Activated CD4-positive, alpha-beta T cell treated with anti-CD3 and anti-CD28 coated beads for 36 hours (primary cell): Measurements from ENCODE around the gene HM13. TPM values are rescaled to one million over a fixed set of nuclear protein-coding genes. Genes with fewer than 3 reads are reported as not detected.
"Not testable (repeated sequence)": the region's sequence is repeated elsewhere in the genome, so short reads cannot be mapped to it uniquely, and the experiment has no call there.

Experiments
- ATAC-seq: fragments of 200-7000 bp; cut with Tn5 transposase; one replicate; pipeline ENCODE4 v1.10.0; 2021; ENCODE audit warnings: mild to moderate bottlenecking, moderate library complexity
- CTCF ChIA-PET: fragments of 350-600 bp; sonication (Branson Sonifier 250); formaldehyde crosslinking; loops from one replicate; lab custom pipeline; 2021; ENCODE audit warnings: antibody characterized with exemption; lab: Charles Lee
- POLR2A ChIA-PET: fragments of 350-600 bp; sonication (Branson Sonifier 250); formaldehyde crosslinking; loops from one replicate; lab custom pipeline; 2021; ENCODE audit warnings: antibody characterized with exemption, inconsistent platforms; lab: Charles Lee
- DNase-seq: peaks from one replicate; pipeline ENCODE4 v3.0.0-alpha.2; 2020
- H3K27ac Mint-ChIP-seq: one replicate; pipeline ENCODE4 v1.8.0; 2021; ENCODE audit warnings: mixed read lengths
- H3K27me3 Mint-ChIP-seq: one replicate; pipeline ENCODE4 v1.8.0; 2021; ENCODE audit warnings: mixed read lengths
- H3K36me3 Mint-ChIP-seq: one replicate; pipeline ENCODE4 v1.8.0; 2021; ENCODE audit warnings: low read depth, mixed read lengths
- H3K4me1 Mint-ChIP-seq: one replicate; pipeline ENCODE4 v1.8.0; 2021; ENCODE audit warnings: mixed read lengths
- H3K4me3 Mint-ChIP-seq: one replicate; pipeline ENCODE4 v1.8.0; 2021; ENCODE audit warnings: mild to moderate bottlenecking, moderate library complexity, mixed read lengths
- H3K9me3 Mint-ChIP-seq: one replicate; pipeline ENCODE4 v1.8.0; 2021; ENCODE audit warnings: low read depth, mixed read lengths
- intact Hi-C, 2 experiments: fragments of 100-400 bp; cut with DNase I in 1 of 2; cut with micrococcal nuclease in 1 of 2; formaldehyde crosslinking; loops; one replicate each; pipeline versions ENCODE4 v1.14.2 to v1.15.1; 2022 to 2024; cut with DNase I, micrococcal nuclease
- total RNA-seq, 2 experiments: library from RNA; stranded (reverse); gene quantifications; one replicate each; pipeline ENCODE4 v1.2.3, GENCODE V29; 2021

HM13 gene
- total RNA-seq, 2 experiments from 2014 or later, result 108 to 111 TPM

DNA sequence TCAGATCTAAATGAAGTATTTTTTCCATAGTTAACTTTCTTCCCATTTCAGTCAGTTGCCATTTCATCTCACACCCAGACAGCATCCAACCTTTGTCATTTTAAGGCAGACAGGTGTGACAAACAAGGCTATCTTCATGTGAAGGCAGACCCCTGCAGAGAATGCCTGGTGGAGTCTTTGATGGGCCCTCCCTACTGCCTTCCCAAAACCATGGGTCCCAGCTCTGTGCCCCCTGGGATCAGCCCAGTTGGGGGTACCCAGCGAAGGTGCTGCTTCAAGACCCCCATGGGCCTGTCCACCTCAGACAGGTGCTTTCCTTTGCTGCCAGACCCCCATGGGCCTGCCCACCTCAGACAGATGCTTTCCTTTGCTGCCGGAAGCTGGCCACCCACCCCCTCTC, 62.5 kb downstream of the HM13 start:
- H3K9me3 Mint-ChIP-seq, result peaks cover 2% of the 10 kb centered on the region
- H3K4me3 Mint-ChIP-seq, result no peak overlapping the region
- no peak for DNase-seq
- no peaks in the 10 kb centered on the region for H3K27me3 Mint-ChIP-seq
- no peak for ATAC-seq
- intact Hi-C loops, result no loop called here
- CTCF ChIA-PET, result interaction anchor here (31.0 kb wide), 1 partner anchor 32 kb away, joined by 712 read pairs; the partner anchor contains the start of gene ID1
- H3K4me1 Mint-ChIP-seq, result peaks cover 21% of the 10 kb centered on the region
- H3K36me3 Mint-ChIP-seq, result peaks cover 2% of the 10 kb centered on the region
- no peak overlapping the region for H3K27ac Mint-ChIP-seq
- POLR2A ChIA-PET, result no interaction called here

DNA sequence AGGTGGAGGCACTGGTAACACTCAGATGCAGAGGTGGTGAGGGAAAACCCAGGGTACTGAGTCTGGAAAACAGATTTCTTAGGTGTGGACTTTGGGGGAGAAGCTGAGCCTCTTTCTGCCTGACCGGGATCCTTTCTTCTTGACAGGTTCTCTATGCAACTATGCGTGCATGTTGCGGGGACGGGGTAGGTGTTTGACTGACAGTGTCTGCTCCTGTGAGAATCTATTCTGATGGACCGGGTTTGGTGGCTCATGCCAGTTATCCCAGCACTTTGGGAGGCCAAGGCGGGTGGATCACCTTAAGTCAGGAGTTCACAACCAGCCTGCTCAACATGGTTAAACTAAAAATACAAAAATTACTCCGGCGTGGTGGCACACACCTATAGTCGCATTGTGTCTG, 63.0 kb downstream of the HM13 start:
- Mint-ChIP-seq H3K27ac (no peak overlapping the region), H3K27me3 (no peaks in the 10 kb centered on the region), H3K4me1 (peaks cover 18% of the 10 kb centered on the region), H3K36me3 (peaks cover 2% of the 10 kb centered on the region), H3K9me3 (peaks cover 2% of the 10 kb centered on the region), H3K4me3 (no peak overlapping the region)
- intact Hi-C loops, result no loop called here
- ChIA-PET POLR2A (no interaction called here), CTCF (interaction anchor here (1.6 to 31.0 kb wide), 2 partner anchors 10 to 31 kb away, joined by 8 to 712 read pairs; partner anchors contain the start of gene ID1)
- DNase-seq, result no peak
- no peak for ATAC-seq

DNA sequence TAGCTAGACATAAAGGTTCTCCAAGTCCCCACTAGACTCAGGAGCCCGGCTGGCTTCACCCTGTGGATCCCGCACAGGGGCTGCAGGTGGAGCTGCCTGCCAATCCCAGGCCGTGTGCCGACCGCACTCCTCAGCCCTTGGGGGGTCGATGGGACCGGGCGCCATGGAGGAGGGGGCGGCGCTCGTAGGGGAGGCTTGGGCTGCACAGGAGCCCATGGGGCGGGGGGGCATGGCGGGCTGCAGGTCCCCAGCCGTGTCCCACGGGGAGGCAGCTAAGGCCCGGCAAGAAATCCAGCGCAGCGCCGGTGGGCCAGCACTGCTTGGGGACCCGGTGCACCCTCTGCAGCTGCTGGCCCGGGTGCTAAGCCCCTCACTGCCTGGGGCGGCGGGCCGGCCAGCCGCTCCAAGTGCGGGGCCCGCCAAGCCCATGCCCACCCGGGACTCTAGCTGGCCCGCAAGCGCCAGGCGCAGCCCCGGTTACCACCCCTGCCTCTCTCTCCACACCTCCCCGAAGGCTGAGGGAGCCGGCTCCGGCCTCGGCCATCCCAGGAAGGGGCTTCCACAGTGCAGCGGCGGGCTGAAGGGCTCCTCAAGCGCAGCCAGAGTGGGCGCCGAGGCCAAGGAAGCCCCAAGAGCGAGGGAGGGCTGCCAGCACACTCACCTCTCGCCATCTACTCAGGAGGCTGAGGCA, 64.4 kb downstream of the HM13 start:
- Mint-ChIP-seq H3K4me1 (peaks cover 12% of the 10 kb centered on the region), H3K27ac (no peak overlapping the region), H3K36me3 (peaks cover 2% of the 10 kb centered on the region), H3K4me3 (no peak overlapping the region), H3K27me3 (no peaks in the 10 kb centered on the region), H3K9me3 (peaks cover 2% of the 10 kb centered on the region)
- POLR2A ChIA-PET, result interaction anchor here (0.8 to 1.0 kb wide), 3 partner anchors 10 to 26 kb away, joined by 3 read pairs; partner anchors contain the start of gene ID1
- no peak for DNase-seq
- ATAC-seq, result no peak
- CTCF ChIA-PET, result interaction anchor here (0.6 to 31.0 kb wide), 5 partner anchors 9 to 30 kb away, joined by 3 to 712 read pairs (median 6); partner anchors contain the start of gene ID1
- intact Hi-C loops, result no loop called here

DNA sequence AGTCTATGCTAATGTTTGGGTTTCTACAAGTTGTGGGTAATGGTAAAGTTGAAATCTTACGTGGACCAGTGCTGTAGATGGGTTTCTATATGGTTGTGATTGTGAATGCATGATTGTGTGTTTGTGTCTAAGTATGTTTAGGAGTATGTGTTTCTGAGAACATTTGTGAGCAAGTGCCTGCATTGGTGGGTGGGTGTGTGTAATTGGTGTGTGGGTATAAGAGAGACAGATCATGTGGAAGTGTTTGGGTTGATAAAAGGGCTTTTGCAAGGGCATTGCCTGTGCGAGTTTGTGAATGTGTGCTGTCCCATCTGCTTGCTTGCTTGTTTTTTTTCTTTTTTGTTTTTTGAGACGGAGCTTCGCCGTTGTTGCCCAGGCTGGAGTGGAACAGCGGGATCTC, 65.0 kb downstream of the HM13 start:
- no peaks in the 10 kb centered on the region for H3K27me3 Mint-ChIP-seq
- ATAC-seq (no peak), DNase-seq (no peak)
- CTCF ChIA-PET, result interaction anchor here (31.0 kb wide), 1 partner anchor 29 kb away, joined by 712 read pairs; the partner anchor contains the start of gene ID1
- no peak overlapping the region for H3K27ac Mint-ChIP-seq
- H3K4me3 Mint-ChIP-seq, result no peak overlapping the region
- no peaks in the 10 kb centered on the region for H3K36me3 Mint-ChIP-seq
- peaks cover 2% of the 10 kb centered on the region for H3K9me3 Mint-ChIP-seq
- POLR2A ChIA-PET, result no interaction called here
- intact Hi-C loops, result no loop called here
- peaks cover 5% of the 10 kb centered on the region for H3K4me1 Mint-ChIP-seq

GRCh38 chr20:31579941-31580651, 65.9 kb downstream of the HM13 start:
- H3K27me3 Mint-ChIP-seq, POLR2A ChIA-PET, intact Hi-C loops, H3K36me3 Mint-ChIP-seq, DNase-seq, H3K27ac Mint-ChIP-seq, H3K4me1 Mint-ChIP-seq, H3K4me3 Mint-ChIP-seq, H3K9me3 Mint-ChIP-seq, ATAC-seq: not testable (repeated sequence)
- CTCF ChIA-PET, result interaction anchor here (1.0 to 31.0 kb wide), 2 partner anchors 28 to 144 kb away, joined by 3 to 712 read pairs; partner anchors contain the start of gene ID1

- CTCF ChIA-PET, result interaction anchor here (1.0 to 31.0 kb wide), 2 partner anchors 28 to 143 kb away, joined by 3 to 712 read pairs; partner anchors contain the start of gene ID1
Observed at GRCh38 chr20:31580706-31581105, 66.5 kb downstream of the HM13 start.

GRCh38 chr20:31581391-31581790, 67.1 kb downstream of the HM13 start:
- DNase-seq (no peak), ATAC-seq (no peak)
- peaks cover 5% of the 10 kb centered on the region for H3K4me1 Mint-ChIP-seq
- CTCF ChIA-PET, result no interaction called here
- POLR2A ChIA-PET, result no interaction called here
- H3K4me3 Mint-ChIP-seq, result no peak overlapping the region
- H3K27ac Mint-ChIP-seq, result no peak overlapping the region
- H3K27me3 Mint-ChIP-seq, result peaks cover 5% of the 10 kb centered on the region
- peaks cover 2% of the 10 kb centered on the region for H3K9me3 Mint-ChIP-seq
- H3K36me3 Mint-ChIP-seq, result no peaks in the 10 kb centered on the region
- intact Hi-C loops, result no loop called here

More at GRCh38 chr20:31580706-31581105, 66.5 kb downstream of the HM13 start:
- no peak for DNase-seq
- H3K4me1 Mint-ChIP-seq, result peaks cover 5% of the 10 kb centered on the region
- no peak overlapping the region for H3K27ac Mint-ChIP-seq
- no peaks in the 10 kb centered on the region for H3K36me3 Mint-ChIP-seq
- H3K9me3 Mint-ChIP-seq, result peaks cover 2% of the 10 kb centered on the region
- POLR2A ChIA-PET, result no interaction called here
- H3K27me3 Mint-ChIP-seq, result peaks cover 3% of the 10 kb centered on the region
- H3K4me3 Mint-ChIP-seq, result no peak overlapping the region
- no peak for ATAC-seq
- intact Hi-C loops, result no loop called here

DNA sequence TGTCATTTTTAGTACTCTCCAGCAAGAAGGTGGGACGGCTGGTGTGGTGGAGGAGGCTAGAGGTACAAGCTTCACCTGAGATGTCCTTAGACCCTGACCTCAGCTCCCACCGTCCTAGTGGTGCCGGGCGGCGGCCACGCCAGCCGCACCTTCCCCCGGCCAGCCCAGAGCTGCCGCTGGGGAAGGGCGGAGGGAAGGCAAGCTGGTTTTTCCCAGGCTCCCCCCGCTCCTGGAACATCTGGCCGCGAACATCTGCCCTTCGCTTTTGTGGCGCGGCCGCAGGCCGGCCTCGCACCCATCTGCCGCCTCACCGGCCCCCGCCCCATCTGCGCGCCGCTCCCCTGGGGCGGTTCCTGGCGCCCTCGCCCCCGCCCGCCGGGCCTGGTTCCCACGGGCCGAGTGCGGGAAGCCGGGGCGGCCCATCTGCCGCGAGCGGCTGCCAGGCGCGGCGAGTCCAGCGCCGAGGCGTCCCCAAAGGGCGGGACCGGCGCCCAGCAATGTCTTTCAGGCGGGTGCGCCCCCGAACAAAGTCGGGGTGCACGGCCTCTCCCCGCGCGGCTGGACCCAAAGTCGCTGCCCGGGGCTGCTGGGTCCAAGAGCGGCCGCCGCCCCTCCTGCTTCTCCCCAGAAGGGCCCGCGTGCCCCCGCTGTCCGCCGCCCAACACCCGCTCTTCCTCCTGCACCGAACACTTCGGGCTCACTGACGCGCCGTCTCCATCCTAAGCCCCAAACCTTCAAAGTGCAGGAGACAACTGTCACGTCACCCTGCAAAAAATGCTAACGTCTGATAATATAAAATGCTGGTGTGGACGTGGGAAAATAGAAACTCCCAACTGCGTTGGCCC, 73.5 kb downstream of the HM13 start:
- Mint-ChIP-seq H3K27me3 (peaks cover 20% of the 10 kb centered on the region), H3K4me1 (peaks cover 5% of the 10 kb centered on the region), H3K4me3 (peak overlapping the region; percentile 57), H3K27ac (peak overlapping the region; percentile 9), H3K9me3 (no peaks in the 10 kb centered on the region), H3K36me3 (no peaks in the 10 kb centered on the region)
- intact Hi-C loops, result no loop called here
- peak; percentile 34 for DNase-seq
- ChIA-PET POLR2A (no interaction called here), CTCF (interaction anchor here (1.0 to 1.8 kb wide), 5 partner anchors 10 to 47 kb away, joined by 4 to 8 read pairs (median 5); no protein-coding TSS in a partner anchor)
- peak; percentile 58 for ATAC-seq

GRCh38 chr20:31590717-31591225, 76.5 kb downstream of the HM13 start:
- intact Hi-C loops, result no loop called here
- H3K4me1 Mint-ChIP-seq, result peaks cover 5% of the 10 kb centered on the region
- no peak for DNase-seq

DNA sequence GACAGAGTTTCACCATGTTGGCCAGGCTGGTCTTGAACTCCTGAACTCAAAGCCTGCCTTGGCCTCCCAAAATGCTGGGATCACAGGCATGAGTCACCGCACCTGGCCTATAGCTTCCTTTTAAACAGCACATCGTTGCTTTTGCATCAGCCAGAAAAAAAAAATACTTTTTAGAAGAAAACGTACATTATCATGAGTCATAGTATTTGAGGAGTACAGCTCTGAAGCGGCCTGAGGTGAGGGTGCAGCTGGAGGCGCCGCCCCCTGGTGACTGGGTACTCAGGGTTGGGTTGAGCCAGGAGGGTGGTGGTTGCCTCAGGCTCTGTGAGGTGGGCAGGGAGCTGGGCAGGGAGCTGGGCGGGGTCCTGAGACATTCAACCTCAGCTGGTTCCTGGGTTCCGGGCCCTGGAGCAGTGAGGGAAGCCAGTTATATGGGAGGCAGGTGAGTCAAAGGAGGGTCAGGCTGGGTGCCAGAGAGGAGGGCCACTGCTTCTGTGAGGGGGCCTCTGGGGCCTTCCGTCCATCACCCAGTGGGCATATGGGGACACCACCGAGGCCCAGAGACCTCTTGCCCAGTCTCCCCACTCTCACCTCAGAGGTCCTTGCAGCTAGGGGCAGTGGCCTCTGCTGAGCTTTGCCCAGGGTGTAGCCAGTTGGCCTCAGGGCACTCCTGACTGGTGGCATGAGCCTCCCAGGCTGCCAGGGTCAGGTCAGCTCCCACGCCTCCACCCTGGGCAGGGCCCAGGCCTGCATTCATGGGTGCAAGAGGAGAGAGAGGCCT, 79.2 kb downstream of the HM13 start:
- Mint-ChIP-seq H3K4me3 (no peak overlapping the region), H3K27ac (peak overlapping the region; percentile 37), H3K4me1 (peaks cover under 1% of the 10 kb centered on the region), H3K9me3 (no peaks in the 10 kb centered on the region), H3K36me3 (no peaks in the 10 kb centered on the region), H3K27me3 (peaks cover 7% of the 10 kb centered on the region)
- CTCF ChIA-PET, result interaction anchor here (0.6 to 4.1 kb wide), 6 partner anchors 9 to 130 kb away, joined by 3 to 33 read pairs (median 4); partner anchors contain the start of gene ID1
- POLR2A ChIA-PET, result interaction anchor here (0.8 kb wide), 1 partner anchor 9 kb away, joined by 6 read pairs; no protein-coding TSS in a partner anchor
- intact Hi-C loops, result no loop called here
- peak; percentile 83 for DNase-seq
- ATAC-seq, result peak; percentile 99

More at GRCh38 chr20:31590717-31591225, 76.5 kb downstream of the HM13 start:
- H3K27me3 Mint-ChIP-seq, result peaks cover 16% of the 10 kb centered on the region
- no peak for ATAC-seq
- no peak overlapping the region for H3K27ac Mint-ChIP-seq
- CTCF ChIA-PET, result interaction anchor here (0.7 to 4.1 kb wide), 7 partner anchors 11 to 35 kb away, joined by 3 to 33 read pairs (median 3); no protein-coding TSS in a partner anchor
- no peaks in the 10 kb centered on the region for H3K9me3 Mint-ChIP-seq
- no peak overlapping the region for H3K4me3 Mint-ChIP-seq
- POLR2A ChIA-PET, result no interaction called here
- no peaks in the 10 kb centered on the region for H3K36me3 Mint-ChIP-seq
